Activated CD4-positive, alpha-beta T cell treated with anti-CD3 and anti-CD28 coated beads, Interleukin-2, amount 10 ng/mL, durations not matched to agents 7 days and 5 days (primary cell): Measurements from ENCODE around the gene DHX36. TPM values are rescaled to one million over a fixed set of nuclear protein-coding genes. Genes with fewer than 3 reads are reported as not detected.
A peak's percentile ranks its signal among the peaks of the same experiment; 100 is the strongest.

Experiments used
- CTCF ChIA-PET: fragments of 350-600 bp; sonication (Branson Sonifier 250); formaldehyde crosslinking; loops from one replicate; lab custom pipeline; 2021; ENCODE audit warnings: antibody characterized with exemption; lab: Charles Lee
- POLR2A ChIA-PET: fragments of 350-600 bp; sonication (Branson Sonifier 250); formaldehyde crosslinking; loops from one replicate; lab custom pipeline; 2021; ENCODE audit warnings: antibody characterized with exemption; lab: Charles Lee
- DNase-seq: peaks from one replicate; pipeline ENCODE4 v3.0.0-alpha.2; 2020
- H3K27ac Mint-ChIP-seq: one replicate; pipeline ENCODE4 v1.8.0; 2021; ENCODE audit warnings: mild to moderate bottlenecking, moderate library complexity, mixed read lengths
- H3K27me3 Mint-ChIP-seq: one replicate; pipeline ENCODE4 v1.8.0; 2021; ENCODE audit warnings: mixed read lengths
- H3K36me3 Mint-ChIP-seq: one replicate; pipeline ENCODE4 v1.8.0; 2021; ENCODE audit warnings: low read depth, mixed read lengths
- H3K4me1 Mint-ChIP-seq: one replicate; pipeline ENCODE4 v1.8.0; 2021; ENCODE audit warnings: mixed read lengths
- H3K4me3 Mint-ChIP-seq: one replicate; pipeline ENCODE4 v1.8.0; 2021; ENCODE audit warnings: mild to moderate bottlenecking, moderate library complexity, mixed read lengths
- H3K9me3 Mint-ChIP-seq: one replicate; pipeline ENCODE4 v1.8.0; 2021; ENCODE audit warnings: mixed read lengths
- total RNA-seq, 2 experiments: library from RNA; stranded (reverse); gene quantifications; one replicate each; pipeline ENCODE4 v1.2.3, GENCODE V29; 2021

DHX36 gene
- total RNA-seq, 2 experiments from 2014 or later, result 64.4 to 72.0 TPM

DNA sequence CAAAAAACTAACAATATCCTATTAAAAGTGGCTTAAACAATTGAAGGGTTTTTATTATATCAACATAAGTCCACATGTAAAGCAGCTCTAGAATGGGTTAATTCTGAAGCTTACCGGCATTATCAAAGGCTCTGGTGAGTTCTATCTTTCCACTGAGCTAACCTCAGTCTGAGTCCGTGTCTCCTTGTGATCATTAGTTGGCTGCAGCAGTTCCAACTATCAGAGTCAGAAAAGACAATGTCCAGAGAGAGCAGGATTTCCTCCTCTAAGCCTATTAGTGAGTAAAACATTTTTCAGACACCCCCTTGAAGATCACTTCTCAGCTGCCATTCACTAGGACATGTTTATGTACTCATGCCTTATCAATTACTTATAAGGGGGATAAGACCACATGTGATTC, 49.9 kb downstream of the DHX36 start:
- Mint-ChIP-seq H3K4me1 (no peaks in the 10 kb centered on the region), H3K27ac (no peak overlapping the region), H3K4me3 (no peak overlapping the region), H3K27me3 (no peaks in the 10 kb centered on the region), H3K9me3 (no peaks in the 10 kb centered on the region), H3K36me3 (peaks cover 58% of the 10 kb centered on the region)
- ChIA-PET POLR2A (no interaction called here), CTCF (interaction anchor here (1.0 kb wide), 1 partner anchor 16 kb away, joined by 3 read pairs; no protein-coding TSS in a partner anchor)
- DNase-seq, result no peak

DNA sequence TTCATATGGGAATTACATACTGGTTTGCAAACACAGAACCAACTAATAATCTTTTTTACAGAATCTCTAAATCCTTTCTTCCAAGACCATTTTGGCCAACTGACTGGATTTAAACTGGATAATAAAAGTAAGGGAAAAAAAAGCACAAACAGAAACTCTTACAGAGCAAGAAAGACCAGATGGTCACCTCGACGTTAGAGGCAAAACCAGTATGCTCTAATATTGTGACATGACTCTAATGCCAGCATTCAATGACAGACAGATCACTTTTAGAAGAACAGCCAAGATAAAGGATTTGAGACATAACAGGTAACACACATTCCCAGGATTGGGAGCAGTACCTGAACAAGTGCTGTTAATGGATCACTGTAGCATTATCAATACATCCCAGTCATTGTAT, 50.9 kb downstream of the DHX36 start:
- Mint-ChIP-seq H3K4me3 (no peak overlapping the region), H3K9me3 (peaks cover 2% of the 10 kb centered on the region), H3K27me3 (no peaks in the 10 kb centered on the region), H3K27ac (no peak overlapping the region), H3K4me1 (no peaks in the 10 kb centered on the region), H3K36me3 (peaks cover 60% of the 10 kb centered on the region)
- DNase-seq, result no peak
- ChIA-PET CTCF (no interaction called here), POLR2A (no interaction called here)

DNA sequence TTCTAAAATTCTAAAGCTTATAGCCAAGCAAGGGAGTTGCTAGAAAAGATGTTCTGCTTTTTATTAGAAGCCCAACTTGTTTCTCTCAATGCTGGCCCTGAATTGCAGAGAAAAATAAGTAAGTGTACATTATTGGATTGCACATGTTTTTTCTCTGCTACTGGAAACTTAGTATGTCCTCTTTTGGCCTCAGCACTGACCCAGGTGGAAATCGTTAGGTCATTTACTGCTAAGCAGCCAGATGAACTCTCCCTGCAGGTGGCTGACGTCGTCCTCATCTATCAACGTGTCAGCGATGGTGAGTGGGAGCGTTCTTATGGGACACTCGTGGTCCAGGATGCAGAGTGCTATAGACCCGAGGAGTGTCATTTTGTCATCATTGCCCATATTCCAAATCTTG, 69.8 kb downstream of the DHX36 start:
- ChIA-PET POLR2A (no interaction called here), CTCF (no interaction called here)
- Mint-ChIP-seq H3K4me1 (peaks cover 8% of the 10 kb centered on the region), H3K9me3 (no peaks in the 10 kb centered on the region), H3K27ac (no peak overlapping the region), H3K4me3 (no peak overlapping the region), H3K27me3 (no peaks in the 10 kb centered on the region), H3K36me3 (peaks cover 51% of the 10 kb centered on the region)
- no peak for DNase-seq

DNA sequence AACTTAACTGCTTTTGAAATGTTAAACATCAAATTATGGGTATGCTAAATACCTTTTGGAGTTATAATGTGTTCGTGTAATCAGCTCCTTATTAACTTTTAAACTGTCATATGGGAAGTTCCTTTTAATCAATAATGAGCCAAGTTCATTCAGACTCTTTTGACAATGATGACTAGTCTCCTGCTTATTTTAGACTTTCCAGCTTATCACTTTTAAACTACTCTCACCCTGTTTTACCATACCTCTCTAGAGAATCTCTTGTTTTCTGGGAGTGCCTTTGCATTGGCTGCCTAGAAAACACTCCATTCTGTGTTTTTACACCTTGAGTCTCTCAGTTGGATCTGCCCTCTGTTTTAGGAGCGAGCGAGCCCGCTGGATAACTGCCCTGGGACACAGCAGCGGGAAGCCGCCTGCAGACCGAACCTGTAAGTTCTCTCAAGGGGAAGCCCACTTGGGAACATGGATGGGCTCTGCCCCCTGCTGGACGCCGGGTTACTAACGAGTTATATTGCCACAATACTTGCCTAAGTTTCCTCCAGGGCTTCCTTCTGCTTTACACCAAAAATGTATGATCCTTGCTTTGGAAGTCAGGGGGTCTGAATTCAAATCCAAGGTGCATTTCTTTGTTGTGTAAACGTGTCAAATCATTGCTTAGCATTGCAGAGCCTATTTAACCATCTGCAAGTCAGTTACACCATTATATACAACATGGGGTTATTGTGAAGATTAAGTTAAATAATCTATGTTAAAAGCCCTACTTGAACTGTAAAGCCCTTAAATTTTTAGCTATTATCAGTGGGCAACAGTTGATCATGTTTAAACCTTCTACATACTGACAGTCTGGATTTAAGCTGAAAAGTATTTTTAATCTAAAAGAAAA, 71.3 kb downstream of the DHX36 start:
- Mint-ChIP-seq H3K36me3 (peaks cover 37% of the 10 kb centered on the region), H3K9me3 (no peaks in the 10 kb centered on the region), H3K27me3 (no peaks in the 10 kb centered on the region), H3K27ac (no peak overlapping the region), H3K4me1 (peaks cover 3% of the 10 kb centered on the region), H3K4me3 (no peak overlapping the region)
- CTCF ChIA-PET, result no interaction called here
- POLR2A ChIA-PET, result no interaction called here
- DNase-seq, result peak; percentile 72

DNA sequence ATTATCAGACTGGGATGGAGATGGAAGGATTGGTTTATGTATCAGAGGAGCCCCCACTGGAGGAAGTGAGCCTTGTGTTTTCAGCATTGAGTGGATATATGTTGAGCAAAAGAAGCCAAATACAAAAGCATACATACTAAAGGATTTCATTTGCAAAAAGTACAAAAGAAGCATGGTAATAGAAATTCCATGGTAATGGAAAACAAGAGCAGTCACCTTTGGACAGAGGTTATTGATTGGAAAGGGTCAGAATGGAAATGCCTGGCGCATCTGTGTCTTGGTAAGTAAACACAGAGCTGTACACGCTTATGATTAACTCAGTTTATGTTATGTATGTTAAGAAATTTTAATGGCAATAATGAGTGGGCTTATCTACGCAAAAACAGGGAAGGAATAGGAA, 72.7 kb downstream of the DHX36 start:
- POLR2A ChIA-PET, result no interaction called here

DNA sequence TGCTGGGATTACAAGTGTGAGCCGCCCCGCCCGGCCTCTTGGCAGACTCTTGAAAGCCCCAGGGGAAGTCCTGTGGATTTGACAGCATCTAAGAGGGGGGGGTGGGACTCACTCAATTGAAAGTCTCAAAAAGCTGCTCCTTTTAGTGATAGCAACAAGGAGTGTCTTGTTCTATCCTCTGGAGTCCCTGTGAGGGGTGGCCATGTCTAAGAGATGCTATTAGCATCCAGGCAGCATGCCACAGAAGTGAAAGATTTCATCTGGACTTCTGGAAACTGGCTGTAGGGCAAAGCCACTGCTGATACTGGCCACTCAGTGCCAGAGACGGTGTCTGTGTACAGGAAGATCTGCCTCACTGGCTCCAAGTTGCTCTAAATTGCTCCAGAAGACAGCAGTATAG, 74.0 kb downstream of the DHX36 start:
- no peak for DNase-seq
- H3K27me3 Mint-ChIP-seq, result no peaks in the 10 kb centered on the region
- no peaks in the 10 kb centered on the region for H3K9me3 Mint-ChIP-seq
- peaks cover 42% of the 10 kb centered on the region for H3K36me3 Mint-ChIP-seq
- peaks cover 3% of the 10 kb centered on the region for H3K4me1 Mint-ChIP-seq
- H3K27ac Mint-ChIP-seq, result no peak overlapping the region
- no peak overlapping the region for H3K4me3 Mint-ChIP-seq
- POLR2A ChIA-PET, result no interaction called here
- CTCF ChIA-PET, result no interaction called here

More for the DNA sequence above, 72.7 kb downstream of the DHX36 start:
- peaks cover 41% of the 10 kb centered on the region for H3K36me3 Mint-ChIP-seq
- no peak overlapping the region for H3K4me3 Mint-ChIP-seq
- CTCF ChIA-PET, result no interaction called here
- H3K4me1 Mint-ChIP-seq, result peaks cover 3% of the 10 kb centered on the region
- no peaks in the 10 kb centered on the region for H3K27me3 Mint-ChIP-seq
- no peak overlapping the region for H3K27ac Mint-ChIP-seq
- H3K9me3 Mint-ChIP-seq, result no peaks in the 10 kb centered on the region
- no peak for DNase-seq

DNA sequence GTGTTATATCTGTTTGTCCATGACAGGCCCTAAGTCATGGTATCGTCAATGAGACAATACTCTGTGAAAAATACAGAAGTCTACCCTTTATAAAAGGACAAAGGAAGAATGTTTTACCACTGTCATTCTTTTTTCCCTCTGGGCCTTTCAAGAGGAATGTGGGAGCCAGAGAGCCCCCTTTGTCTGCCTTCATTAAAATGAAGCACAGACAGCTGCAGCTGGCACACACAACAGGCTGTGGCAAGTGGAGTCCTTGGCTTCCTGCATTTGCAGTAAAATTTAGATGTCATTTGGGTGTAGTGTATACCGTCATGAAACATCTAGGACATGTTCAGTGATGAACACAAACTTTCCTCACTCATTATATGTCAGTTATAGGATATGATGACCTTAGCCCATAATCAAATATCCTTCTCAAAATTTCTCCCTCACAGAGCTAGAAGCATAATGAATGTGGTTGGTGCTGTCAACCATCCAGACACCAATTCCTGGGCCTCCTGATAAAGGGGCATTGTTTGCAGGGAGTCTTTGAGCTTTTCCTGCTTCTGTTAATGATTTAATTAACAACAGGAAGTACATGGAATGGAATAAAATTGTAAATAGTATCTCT, 76.4 kb downstream of the DHX36 start:
- no peaks in the 10 kb centered on the region for H3K27me3 Mint-ChIP-seq
- peaks cover 33% of the 10 kb centered on the region for H3K36me3 Mint-ChIP-seq
- CTCF ChIA-PET, result no interaction called here
- no peak for DNase-seq
- no peak overlapping the region for H3K27ac Mint-ChIP-seq
- peaks cover 3% of the 10 kb centered on the region for H3K4me1 Mint-ChIP-seq
- H3K9me3 Mint-ChIP-seq, result no peaks in the 10 kb centered on the region
- POLR2A ChIA-PET, result no interaction called here
- H3K4me3 Mint-ChIP-seq, result no peak overlapping the region

DNA sequence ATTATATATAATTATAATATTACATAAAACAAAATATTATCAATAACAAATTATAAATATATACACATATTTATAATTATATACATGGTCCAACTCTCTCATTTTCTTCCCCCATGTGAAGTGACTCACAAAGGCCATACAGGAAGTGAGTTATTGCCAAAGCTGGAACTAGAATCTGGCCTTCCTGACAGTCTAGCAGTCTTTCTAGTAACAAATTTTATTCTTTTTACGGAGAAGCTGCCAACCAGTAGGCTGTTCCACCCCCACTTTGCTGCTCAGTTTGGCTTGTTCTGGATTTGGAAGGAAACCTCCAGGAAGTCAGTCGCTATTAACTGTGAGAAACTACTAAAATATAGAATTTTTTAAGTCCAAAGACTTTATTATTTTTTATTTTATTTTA, 79.6 kb downstream of the DHX36 start:
- no peaks in the 10 kb centered on the region for H3K4me1 Mint-ChIP-seq
- no peaks in the 10 kb centered on the region for H3K9me3 Mint-ChIP-seq
- no peak overlapping the region for H3K4me3 Mint-ChIP-seq
- no peak overlapping the region for H3K27ac Mint-ChIP-seq
- ChIA-PET POLR2A (no interaction called here), CTCF (interaction anchor here (1.1 kb wide), 1 partner anchor 324 kb away, joined by 3 read pairs; no protein-coding TSS in a partner anchor)
- DNase-seq, result no peak
- H3K27me3 Mint-ChIP-seq, result no peaks in the 10 kb centered on the region
- H3K36me3 Mint-ChIP-seq, result peaks cover 14% of the 10 kb centered on the region

DNA sequence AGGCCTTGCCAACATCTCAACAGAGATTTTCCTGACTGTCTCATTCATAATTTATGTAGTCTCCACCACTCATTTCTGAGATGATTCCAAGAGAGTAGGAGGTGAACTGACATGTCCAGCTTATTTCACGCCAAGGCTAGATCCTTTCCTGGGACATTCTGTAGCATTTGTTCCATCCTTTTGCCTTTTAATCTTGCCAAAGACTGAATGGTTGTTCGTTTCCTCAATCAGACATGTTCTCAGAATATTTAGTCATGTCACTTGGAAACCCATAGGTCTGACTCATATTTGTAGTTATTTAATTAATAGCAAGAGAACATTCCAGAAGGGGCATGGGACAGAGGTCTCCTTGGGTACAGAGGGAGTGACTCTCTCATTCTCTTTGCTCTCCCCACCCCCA, 80.9 kb downstream of the DHX36 start:
- CTCF ChIA-PET, result no interaction called here
- H3K4me3 Mint-ChIP-seq, result no peak overlapping the region
- H3K9me3 Mint-ChIP-seq, result no peaks in the 10 kb centered on the region
- no peak overlapping the region for H3K27ac Mint-ChIP-seq
- POLR2A ChIA-PET, result no interaction called here
- no peak for DNase-seq
- H3K27me3 Mint-ChIP-seq, result no peaks in the 10 kb centered on the region
- H3K4me1 Mint-ChIP-seq, result no peaks in the 10 kb centered on the region
- H3K36me3 Mint-ChIP-seq, result peaks cover 12% of the 10 kb centered on the region

DNA sequence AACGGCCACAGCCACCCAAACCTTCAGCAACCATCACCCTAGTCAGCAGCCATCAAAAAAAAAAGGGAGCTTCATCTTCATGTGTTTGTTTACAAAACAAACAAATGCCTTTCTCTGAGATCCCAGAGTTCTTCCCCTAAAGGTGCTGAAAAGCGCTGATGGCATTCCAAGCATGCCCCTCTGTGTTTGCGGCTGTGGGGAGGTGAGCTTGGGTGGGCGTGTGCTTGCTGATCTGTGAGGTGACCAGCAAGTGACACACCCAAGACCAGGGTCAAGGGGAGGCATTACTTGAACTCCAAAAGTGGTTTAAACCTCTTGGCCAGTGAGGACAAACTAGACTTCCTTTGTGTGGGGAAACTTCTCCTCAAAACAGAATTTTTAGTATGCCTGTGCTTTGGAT, 81.5 kb downstream of the DHX36 start:
- CTCF ChIA-PET, result no interaction called here

DNA sequence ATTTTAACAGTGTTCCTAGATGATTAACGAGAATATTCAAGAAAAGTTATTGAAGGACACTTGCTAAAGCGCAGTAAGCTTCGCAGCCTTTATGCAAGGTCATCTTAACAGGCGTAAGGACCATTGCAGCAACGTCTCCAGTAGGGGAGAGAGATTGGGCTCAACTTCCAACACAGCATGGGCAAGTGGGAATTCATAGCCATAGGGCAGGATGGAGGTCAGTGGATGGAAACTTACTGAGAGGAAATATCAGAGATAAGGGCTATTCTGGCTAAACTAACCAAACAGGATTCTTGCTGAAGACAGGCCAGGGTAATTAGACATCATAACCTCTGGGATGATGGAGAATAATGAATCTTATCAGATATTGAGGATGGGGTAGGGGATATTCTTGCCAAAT, 82.8 kb downstream of the DHX36 start:
- Mint-ChIP-seq H3K4me1 (no peaks in the 10 kb centered on the region), H3K27me3 (no peaks in the 10 kb centered on the region), H3K36me3 (peaks cover 4% of the 10 kb centered on the region), H3K4me3 (no peak overlapping the region), H3K9me3 (no peaks in the 10 kb centered on the region), H3K27ac (no peak overlapping the region)
- DNase-seq, result no peak
- CTCF ChIA-PET, result no interaction called here
- POLR2A ChIA-PET, result no interaction called here

More for the DNA sequence above, 81.5 kb downstream of the DHX36 start:
- H3K27me3 Mint-ChIP-seq, result no peaks in the 10 kb centered on the region
- DNase-seq, result no peak
- no peaks in the 10 kb centered on the region for H3K9me3 Mint-ChIP-seq
- POLR2A ChIA-PET, result no interaction called here
- H3K4me1 Mint-ChIP-seq, result no peaks in the 10 kb centered on the region
- H3K27ac Mint-ChIP-seq, result no peak overlapping the region
- H3K36me3 Mint-ChIP-seq, result peaks cover 12% of the 10 kb centered on the region
- no peak overlapping the region for H3K4me3 Mint-ChIP-seq

DNA sequence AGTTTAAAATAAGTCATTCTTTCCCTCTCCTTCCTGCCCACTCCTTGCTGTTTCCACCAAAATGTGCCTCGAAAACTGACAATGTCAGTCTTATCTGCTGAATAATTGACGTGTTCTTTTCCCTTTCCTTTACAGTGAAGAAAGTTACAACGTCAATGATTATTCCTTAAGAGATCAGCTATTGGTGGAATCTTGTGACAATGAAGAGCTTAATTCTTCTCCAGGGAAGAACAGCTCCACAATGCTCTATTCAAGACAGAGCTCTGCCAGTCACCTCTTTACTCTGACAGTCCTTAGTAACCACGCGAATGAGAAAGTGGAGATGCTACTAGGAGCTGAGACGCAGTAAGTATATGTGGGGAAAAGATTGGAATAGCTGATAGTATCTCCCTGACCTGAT, 84.1 kb downstream of the DHX36 start:
- DNase-seq, result no peak
- H3K36me3 Mint-ChIP-seq, result no peaks in the 10 kb centered on the region

DNA sequence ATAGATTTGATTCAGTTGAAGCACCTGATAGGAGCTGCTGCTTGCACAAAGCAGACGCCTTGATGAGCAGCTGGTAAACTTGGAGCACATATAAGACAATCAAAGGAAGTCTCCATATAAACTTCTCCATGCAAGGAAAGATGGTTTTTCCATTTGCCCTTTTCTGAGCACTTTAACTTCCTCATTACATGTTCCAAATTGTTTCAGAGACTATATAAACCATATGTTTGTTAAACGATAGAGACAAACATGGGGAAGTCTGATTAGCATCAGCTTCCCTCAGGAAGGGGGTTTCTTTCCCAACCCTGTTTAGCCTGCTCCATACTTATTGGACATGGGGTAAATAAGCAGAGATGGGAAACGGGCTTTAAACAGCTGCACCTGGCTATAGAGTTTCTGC, 88.0 kb downstream of the DHX36 start:
- Mint-ChIP-seq H3K4me3 (no peak overlapping the region), H3K9me3 (no peaks in the 10 kb centered on the region), H3K27ac (no peak overlapping the region), H3K36me3 (no peaks in the 10 kb centered on the region), H3K4me1 (no peaks in the 10 kb centered on the region), H3K27me3 (no peaks in the 10 kb centered on the region)
- ChIA-PET CTCF (interaction anchor here (1.1 kb wide), 1 partner anchor 10 kb away, joined by 3 read pairs; no protein-coding TSS in a partner anchor), POLR2A (no interaction called here)
- DNase-seq, result no peak

More for the DNA sequence above, 84.1 kb downstream of the DHX36 start:
- Mint-ChIP-seq H3K9me3 (no peaks in the 10 kb centered on the region), H3K4me3 (no peak overlapping the region), H3K4me1 (no peaks in the 10 kb centered on the region), H3K27ac (no peak overlapping the region), H3K27me3 (no peaks in the 10 kb centered on the region)
- POLR2A ChIA-PET, result no interaction called here
- CTCF ChIA-PET, result no interaction called here
